PC-3 (cell line): Measurements from ENCODE around the gene TPM4. TPM values are rescaled to one million over a fixed set of nuclear protein-coding genes. Genes with fewer than 3 reads are reported as not detected.

ENCODE experiments used
- ATAC-seq: fragments of 200-7000 bp; cut with Tn5 transposase; 2 replicates; pipeline ENCODE4 v1.9.1; 2020; ENCODE audit warnings: mild to moderate bottlenecking, moderate library complexity
- Bru-seq: library from RNA; stranded (reverse); fragments of 400-500 nt; gene quantifications from one replicate; lab custom pipeline; 2021; lab: Mats Ljungman, UMichigan
- BruChase-seq, 2 experiments: library from RNA; stranded (reverse); fragments of 400-500 nt; gene quantifications; one replicate each; lab custom pipeline; 2021; lab: Mats Ljungman, UMichigan
- BruUV-seq: library from RNA; stranded (reverse); fragments of 400-500 nt; replicated peaks from 2 replicates; lab custom pipeline; 2021; lab: Mats Ljungman, UMichigan
- CTCF ChIA-PET: fragments of 300-600 bp; sonication (Branson Sonifier 250); formaldehyde crosslinking; loops from one replicate; lab custom pipeline; 2022; ENCODE audit warnings: antibody characterized with exemption; lab: Charles Lee
- POLR2A ChIA-PET: fragments of 300-600 bp; sonication (Branson Sonifier 250); formaldehyde crosslinking; loops from one replicate; lab custom pipeline; 2022; ENCODE audit warnings: antibody characterized with exemption; ENCODE audit not compliant: unreplicated experiment; lab: Charles Lee
- DNase-seq: peaks from one replicate; pipeline ENCODE4 v3.0.0-alpha.2; 2015
- H2AFZ ChIP-seq: fragments of 300-600 bp; sonication (generic); 2 replicates; pipeline ENCODE4 v1.6.0; 2016; ENCODE audit warnings: antibody characterized with exemption, low read length
- H3F3A ChIP-seq: fragments of 300-600 bp; sonication (generic); one replicate; pipeline ENCODE4 v1.6.0; 2017; ENCODE audit warnings: antibody characterized with exemption, low read length, control low read depth, mild to moderate bottlenecking; ENCODE audit not compliant: unreplicated experiment
- H3K27ac ChIP-seq: fragments of 300-600 bp; sonication (generic); 2 replicates; pipeline ENCODE4 v1.5.1; 2016; ENCODE audit warnings: mild to moderate bottlenecking, low read length
- H3K27me3 ChIP-seq: fragments of 300-600 bp; sonication (generic); 2 replicates; pipeline ENCODE4 v1.6.1; 2016; ENCODE audit warnings: low read length, mixed read lengths
- H3K36me3 ChIP-seq: fragments of 300-600 bp; sonication (generic); 2 replicates; pipeline ENCODE4 v1.6.1; 2016; ENCODE audit warnings: low read depth, mixed run types, low read length, mixed read lengths
- H3K4me1 ChIP-seq: fragments of 300-600 bp; sonication (generic); 2 replicates; pipeline ENCODE4 v1.5.1; 2016; ENCODE audit warnings: low read length; ENCODE audit not compliant: insufficient read depth
- H3K4me2 ChIP-seq: fragments of 300-600 bp; sonication (generic); 2 replicates; pipeline ENCODE4 v1.6.0; 2016; ENCODE audit warnings: low read length
- H3K4me3 ChIP-seq: fragments of 300-600 bp; sonication (generic); 2 replicates; pipeline ENCODE4 v1.5.1; 2016; ENCODE audit warnings: mild to moderate bottlenecking, low read length, mixed read lengths
- H3K79me2 ChIP-seq: fragments of 300-600 bp; sonication (generic); 2 replicates; pipeline ENCODE4 v1.6.1; 2017; ENCODE audit warnings: low read length, mixed read lengths
- H3K9ac ChIP-seq: fragments of 300-600 bp; sonication (generic); 2 replicates; pipeline ENCODE4 v1.6.0; 2016; ENCODE audit warnings: mild to moderate bottlenecking, low read length
- H3K9me2 ChIP-seq: fragments of 300-600 bp; sonication (generic); replicated peaks from 2 replicates; pipeline ENCODE4 v1.6.1; 2016; ENCODE audit warnings: mixed run types, low read length, mixed read lengths
- H3K9me3 ChIP-seq: fragments of 300-600 bp; sonication (generic); 2 replicates; pipeline ENCODE4 v1.6.1; 2016; ENCODE audit warnings: low read length, mixed read lengths
- H4K20me1 ChIP-seq: fragments of 300-600 bp; sonication (generic); 2 replicates; pipeline ENCODE4 v1.6.1; 2016; ENCODE audit warnings: low read length, mixed read lengths
- EZH2 ChIP-seq: fragments of 300-600 bp; sonication (generic); IDR thresholded peaks from one replicate; pipeline ENCODE4 v1.6.1; 2017; ENCODE audit warnings: antibody characterized with exemption, mild to moderate bottlenecking, low read length; ENCODE audit not compliant: unreplicated experiment
- EZH2phosphoT487 ChIP-seq: fragments of 300-600 bp; sonication (generic); IDR thresholded peaks from 2 replicates; pipeline ENCODE4 v1.6.1; 2018; ENCODE audit warnings: mild to moderate bottlenecking, antibody characterized with exemption, low read length, borderline replicate concordance
- intact Hi-C: fragments of 100-400 bp; cut with micrococcal nuclease; formaldehyde crosslinking; loops from 2 replicates; pipeline ENCODE4 v1.9.0; 2023
- long read RNA-seq: library from polyadenylated mRNA; unstranded; transcript quantifications from one replicate; pipeline ENCODE4 v2.0.0, GENCODE V29; 2021; ENCODE audit not compliant: unreplicated experiment
- total RNA-seq: library from RNA; depleted of rRNA; stranded (reverse); fragments of >200 nt; gene quantifications from 2 replicates; pipeline ENCODE4 v1.2.3, GENCODE V29; 2014; rRNA removed
- TF ChIP-seq, protein P1 (sequence below): fragments of 300-600 bp; sonication (generic); conservative IDR thresholded peaks from 2 replicates; pipeline ENCODE4 v1.5.1; 2017; ENCODE audit warnings: antibody characterized with exemption, low read depth, mild to moderate bottlenecking, low read length

The TPM4 gene
- total RNA-seq = 135 and 167 TPM in 2 replicates
- percentile 95 among the genes with signal in this experiment for Bru-seq, nascent RNA
- BruChase-seq, experiment 1, labeled RNA remaining after a 6-hour chase = percentile 95 among the genes with signal in this experiment
- percentile 88 among the genes with signal in this experiment for BruChase-seq, experiment 2, labeled RNA remaining after a 2-hour chase
- long read RNA-seq, transcript TPM4-202 (9 exons, 1,417 nt) = major isoform, 101 of 234 reads
- long read RNA-seq, transcript TPM4-213 (1 exons, 2,672 nt) = minor isoform, 30 of 234 reads
- long read RNA-seq, partial matches to known transcripts = 13 of 234 reads
- long read RNA-seq, other reads (novel, unspliced or antisense) = 90 of 234 reads

DNA sequence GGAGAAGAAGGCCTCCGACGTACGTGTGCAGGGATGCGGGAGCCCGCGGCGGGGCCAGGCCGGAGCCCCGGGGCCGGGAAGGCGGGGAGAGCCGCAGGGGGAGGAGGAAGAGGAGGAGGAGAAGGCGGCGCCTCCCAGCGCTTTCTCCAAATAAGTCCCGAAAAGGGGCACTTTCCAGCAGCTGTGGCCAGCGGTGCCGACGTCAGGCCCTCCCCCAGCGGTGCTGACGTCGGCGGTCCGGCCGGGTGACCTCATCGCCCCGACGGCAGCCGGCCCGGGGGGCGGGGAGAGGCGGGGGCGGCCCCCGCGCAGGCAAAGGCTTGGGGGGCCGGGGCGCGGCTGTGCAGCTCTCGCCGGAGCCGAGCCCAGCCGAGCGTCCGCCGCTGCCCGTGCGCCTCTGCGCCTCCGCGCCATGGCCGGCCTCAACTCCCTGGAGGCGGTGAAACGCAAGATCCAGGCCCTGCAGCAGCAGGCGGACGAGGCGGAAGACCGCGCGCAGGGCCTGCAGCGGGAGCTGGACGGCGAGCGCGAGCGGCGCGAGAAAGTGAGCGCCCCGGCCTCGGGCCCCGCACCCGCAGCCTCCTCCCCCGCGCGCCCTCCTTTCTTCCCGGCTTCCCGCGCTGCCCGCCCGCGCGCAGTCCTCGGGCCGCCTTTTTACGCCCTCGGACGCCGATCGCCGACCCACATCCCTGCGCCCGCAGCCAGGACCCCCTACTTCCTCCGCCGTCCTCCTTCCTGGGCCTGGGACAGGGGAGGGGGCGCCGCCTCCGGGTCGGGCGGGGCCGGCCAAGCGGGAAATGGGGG is at the start of gene TPM4:
TPM4 (plus strand) TSS at position 342 of the 804 bp plus-strand sequence; CDS start at position 413, 71 bp downstream.
- Histone ChIP-seq H3K27me3 (no peaks in the 10 kb centered on the region), H3K4me3 (no peak within 1 kb of the TSS), H3K4me1 (peaks cover 39% of the 10 kb centered on the region), H3F3A (peaks cover 9% of the 10 kb centered on the region), H4K20me1 (no peaks in the 10 kb centered on the region), H3K9me2 (no peaks in the 10 kb centered on the region), H3K79me2 (peaks cover 58% of the 10 kb centered on the region), H2AFZ (no peak within 1 kb of the TSS), H3K9ac (no peak within 1 kb of the TSS), H3K9me3 (no peaks in the 10 kb centered on the region), H3K27ac (peak within 1 kb of the TSS; percentile 98), H3K4me2 (no peak within 1 kb of the TSS), H3K36me3 (peaks cover 56% of the 10 kb centered on the region)
- ChIA-PET CTCF (interaction anchor here (0.6 kb wide), 1 partner anchor 50 kb away, joined by 3 read pairs; no protein-coding TSS in a partner anchor), POLR2A (no interaction called here)
- no peak for ATAC-seq
- TF ChIP-seq, protein P1, sequence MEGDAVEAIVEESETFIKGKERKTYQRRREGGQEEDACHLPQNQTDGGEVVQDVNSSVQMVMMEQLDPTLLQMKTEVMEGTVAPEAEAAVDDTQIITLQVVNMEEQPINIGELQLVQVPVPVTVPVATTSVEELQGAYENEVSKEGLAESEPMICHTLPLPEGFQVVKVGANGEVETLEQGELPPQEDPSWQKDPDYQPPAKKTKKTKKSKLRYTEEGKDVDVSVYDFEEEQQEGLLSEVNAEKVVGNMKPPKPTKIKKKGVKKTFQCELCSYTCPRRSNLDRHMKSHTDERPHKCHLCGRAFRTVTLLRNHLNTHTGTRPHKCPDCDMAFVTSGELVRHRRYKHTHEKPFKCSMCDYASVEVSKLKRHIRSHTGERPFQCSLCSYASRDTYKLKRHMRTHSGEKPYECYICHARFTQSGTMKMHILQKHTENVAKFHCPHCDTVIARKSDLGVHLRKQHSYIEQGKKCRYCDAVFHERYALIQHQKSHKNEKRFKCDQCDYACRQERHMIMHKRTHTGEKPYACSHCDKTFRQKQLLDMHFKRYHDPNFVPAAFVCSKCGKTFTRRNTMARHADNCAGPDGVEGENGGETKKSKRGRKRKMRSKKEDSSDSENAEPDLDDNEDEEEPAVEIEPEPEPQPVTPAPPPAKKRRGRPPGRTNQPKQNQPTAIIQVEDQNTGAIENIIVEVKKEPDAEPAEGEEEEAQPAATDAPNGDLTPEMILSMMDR = no peak
- TF ChIP-seq EZH2phosphoT487 (no peak), EZH2 (no peak)
- no TSS peak for BruUV-seq
- DNase-seq = no peak
- intact Hi-C loops = no loop called here

DNA sequence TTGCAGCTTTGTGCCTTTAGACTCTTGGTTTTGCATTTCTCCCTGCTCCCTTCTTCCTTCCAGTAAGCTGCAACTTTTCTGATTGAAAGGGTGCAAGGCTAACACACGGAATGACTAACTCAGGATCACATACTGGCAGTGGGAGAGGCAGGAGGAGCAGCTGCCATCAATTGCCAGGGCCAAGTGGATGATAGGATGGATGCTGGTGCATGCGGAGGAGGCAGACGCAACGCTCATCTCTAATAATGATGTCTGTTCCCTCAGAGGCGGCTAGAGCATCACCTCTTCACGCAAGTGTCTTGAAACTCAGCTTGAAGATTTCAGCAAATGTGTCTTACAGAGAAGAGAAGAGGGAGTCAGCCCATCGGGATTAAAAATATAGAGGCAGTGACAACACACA is 49.5 kb upstream of the TPM4 start:
- Histone ChIP-seq H3K79me2 (no peaks in the 10 kb centered on the region), H3K36me3 (no peaks in the 10 kb centered on the region), H3K4me2 (no peak overlapping the region), H4K20me1 (no peaks in the 10 kb centered on the region), H3F3A (no peaks in the 10 kb centered on the region), H3K27me3 (no peaks in the 10 kb centered on the region), H2AFZ (no peak overlapping the region), H3K4me3 (no peak overlapping the region), H3K9ac (no peak overlapping the region), H3K9me2 (no peaks in the 10 kb centered on the region), H3K9me3 (no peaks in the 10 kb centered on the region), H3K27ac (no peak overlapping the region), H3K4me1 (no peaks in the 10 kb centered on the region)
- intact Hi-C loops = loop anchor here (10.0 kb wide), 1 partner anchor 402 kb away; no protein-coding TSS in a partner anchor
- no peak for TF ChIP-seq EZH2phosphoT487
- no peak for TF ChIP-seq EZH2
- TF ChIP-seq, protein P1 = no peak
- ATAC-seq (no peak), DNase-seq (no peak)
- BruUV-seq = no TSS peak
- CTCF ChIA-PET = interaction anchor here (1.0 kb wide), 1 partner anchor 158 kb away, joined by 5 read pairs; the partner anchor contains the start of gene FAM32A
- POLR2A ChIA-PET = no interaction called here
